HG03159 (cell line): ENCODE measurements around the gene ASAP2.
"Not testable (repeated sequence)": the region's sequence is repeated elsewhere in the genome, so short reads cannot be mapped to it uniquely, and the experiment has no call there.

Source experiments
- ATAC-seq: cut with Tn5 transposase; IDR thresholded peaks from one replicate; pipeline ENCODE4 v1.9.1; 2021; ENCODE audit warnings: mild to moderate bottlenecking, moderate library complexity; ENCODE audit not compliant: unreplicated experiment

Gene ASAP2

DNA sequence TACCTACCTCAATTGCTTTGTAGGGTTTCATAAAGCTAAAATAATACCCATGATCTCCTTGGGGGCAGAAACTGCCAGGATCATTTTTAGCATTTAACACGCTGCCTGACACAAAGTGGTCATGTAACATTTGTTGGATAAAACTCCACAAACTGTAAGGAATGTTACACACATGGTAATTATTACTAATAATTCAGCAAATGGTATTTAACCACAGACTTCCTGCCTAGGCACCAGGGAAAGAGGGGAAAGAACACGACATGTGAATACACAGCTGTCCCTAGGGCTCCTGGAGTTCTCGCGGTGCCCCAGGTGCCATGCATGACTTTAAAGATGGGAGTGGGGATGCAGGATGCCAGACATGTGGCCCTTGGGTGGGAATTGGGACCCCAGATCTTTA is 43.5 kb downstream of the ASAP2 start:
- no peak for ATAC-seq

DNA sequence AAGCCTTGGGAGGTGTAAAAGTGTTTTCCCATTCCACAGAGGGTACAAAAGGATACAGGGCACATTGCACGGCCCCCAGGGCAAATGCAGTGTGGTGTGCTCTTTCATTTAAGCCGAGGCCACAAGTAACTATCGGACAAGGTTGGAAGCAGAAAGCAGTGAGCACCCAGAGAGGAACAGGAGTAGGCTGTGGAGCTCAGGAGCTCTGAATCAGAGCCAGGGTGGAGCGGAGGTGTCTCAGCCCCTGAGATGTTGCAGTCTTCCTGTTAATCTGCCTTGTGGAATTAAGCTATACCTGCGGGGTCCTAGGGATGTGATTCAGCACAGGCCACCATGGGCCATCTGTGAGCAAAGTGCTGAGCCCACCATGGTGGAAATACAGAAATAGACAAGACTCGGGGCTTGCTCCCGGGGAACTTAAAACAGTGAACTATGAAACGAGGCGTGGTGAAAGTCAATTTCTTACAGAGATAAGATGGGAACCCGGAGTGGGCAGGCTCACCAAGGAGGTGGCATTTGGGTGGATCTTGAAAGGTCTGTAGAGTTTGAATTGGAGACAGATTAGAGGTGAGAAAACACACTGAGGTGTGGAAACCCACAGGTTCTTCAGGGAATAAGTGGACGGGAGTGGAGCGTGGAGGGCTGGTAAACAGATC is 44.0 kb downstream of the ASAP2 start:
- ATAC-seq, result no peak

DNA sequence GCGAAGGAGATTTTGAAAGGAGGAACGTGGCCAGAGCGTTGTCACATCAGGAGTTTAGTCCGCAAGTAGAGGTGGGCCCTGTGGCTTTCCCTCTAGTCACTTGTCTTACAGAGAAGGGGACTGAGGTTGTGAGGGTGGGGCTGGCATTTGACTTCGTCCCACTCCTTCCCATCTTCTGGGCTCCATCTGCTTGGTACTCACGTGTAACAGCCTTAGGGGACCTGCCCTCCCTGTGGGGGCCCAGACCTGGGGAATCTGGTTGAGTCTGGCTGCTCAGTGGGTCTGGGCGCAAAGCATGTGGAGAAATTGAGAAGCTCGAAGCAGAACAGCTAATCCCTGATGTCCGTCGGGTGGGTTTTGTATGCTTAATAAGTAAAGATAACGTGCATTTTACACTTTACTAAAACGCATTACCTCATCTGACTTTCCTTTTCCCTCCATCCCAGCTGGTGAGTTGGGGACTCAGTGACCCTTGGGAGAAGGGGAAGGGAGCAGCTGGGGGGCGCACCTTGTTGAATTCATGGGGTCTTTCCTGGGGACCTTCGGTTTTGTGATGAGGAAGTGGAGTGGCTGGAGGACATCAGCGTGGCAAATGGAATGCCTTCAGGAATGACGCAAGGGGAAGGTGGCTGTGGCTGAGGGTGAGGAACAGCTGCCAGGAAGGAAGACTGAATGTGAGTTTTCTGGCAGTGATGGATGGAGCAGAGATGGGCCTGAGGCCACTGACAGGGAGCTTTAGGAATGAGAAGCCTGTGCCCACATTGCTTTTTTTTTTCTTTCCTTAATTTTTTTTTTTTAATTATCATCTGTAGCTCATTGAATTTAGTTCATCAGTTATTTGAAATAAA is 44.8 kb downstream of the ASAP2 start:
- ATAC-seq, result no peak

DNA sequence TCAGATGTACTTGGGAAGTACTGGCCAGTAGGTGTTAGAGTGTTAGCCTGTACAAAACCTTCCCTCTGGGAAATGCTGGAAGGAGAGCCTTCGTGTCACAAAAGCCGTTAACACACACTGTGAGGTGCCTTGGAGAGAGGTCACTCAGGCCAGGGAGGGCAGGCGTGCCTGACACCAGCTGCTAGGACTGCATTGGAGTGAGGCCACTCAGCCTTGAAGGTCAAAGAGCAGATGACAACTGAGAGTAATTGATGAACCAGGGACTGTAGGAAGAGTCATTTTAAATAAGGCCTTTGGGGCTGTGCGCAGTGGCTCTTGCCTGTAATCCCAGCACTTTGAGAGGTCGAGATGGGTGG is 45.4 kb downstream of the ASAP2 start:
- no peak for ATAC-seq

DNA sequence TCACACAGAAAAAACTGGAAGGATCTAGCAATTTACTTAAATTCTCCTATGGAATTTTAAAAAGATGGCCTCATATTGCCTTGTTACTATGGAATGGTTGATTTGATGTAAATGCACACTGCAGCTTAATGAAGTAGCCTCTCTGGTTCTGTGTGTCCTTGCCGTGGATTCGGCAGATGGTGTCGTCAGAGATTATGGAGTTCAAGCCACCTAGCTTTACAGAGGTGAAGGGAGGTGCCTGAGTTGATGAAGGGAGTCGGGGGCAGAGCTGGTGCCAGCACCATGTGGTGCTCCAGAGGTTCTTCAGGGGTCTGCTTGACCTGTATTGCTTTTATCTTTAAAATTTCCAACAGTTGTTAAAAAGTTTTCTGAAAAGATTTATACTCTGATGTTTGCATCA is 48.8 kb downstream of the ASAP2 start:
- no peak for ATAC-seq

DNA sequence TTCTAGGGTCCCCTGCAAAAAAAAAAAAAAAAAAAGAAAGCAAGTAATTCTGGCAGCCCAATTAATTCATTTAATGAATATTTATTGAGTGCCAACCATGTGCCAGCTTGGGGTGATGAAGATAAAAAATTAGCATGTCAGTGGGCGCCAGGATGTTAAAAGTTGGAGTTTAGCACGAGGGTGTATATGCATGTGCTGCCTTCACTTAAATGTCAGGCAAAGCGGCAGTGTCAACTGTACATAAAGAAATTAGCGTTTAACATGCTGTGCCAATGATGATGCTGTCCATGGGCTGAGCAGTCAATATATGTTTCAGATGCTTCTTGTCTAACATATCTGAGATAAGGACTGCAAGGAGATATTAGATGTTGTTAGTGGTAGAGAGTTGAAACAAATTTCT is 49.5 kb downstream of the ASAP2 start:
- ATAC-seq, result no peak

DNA sequence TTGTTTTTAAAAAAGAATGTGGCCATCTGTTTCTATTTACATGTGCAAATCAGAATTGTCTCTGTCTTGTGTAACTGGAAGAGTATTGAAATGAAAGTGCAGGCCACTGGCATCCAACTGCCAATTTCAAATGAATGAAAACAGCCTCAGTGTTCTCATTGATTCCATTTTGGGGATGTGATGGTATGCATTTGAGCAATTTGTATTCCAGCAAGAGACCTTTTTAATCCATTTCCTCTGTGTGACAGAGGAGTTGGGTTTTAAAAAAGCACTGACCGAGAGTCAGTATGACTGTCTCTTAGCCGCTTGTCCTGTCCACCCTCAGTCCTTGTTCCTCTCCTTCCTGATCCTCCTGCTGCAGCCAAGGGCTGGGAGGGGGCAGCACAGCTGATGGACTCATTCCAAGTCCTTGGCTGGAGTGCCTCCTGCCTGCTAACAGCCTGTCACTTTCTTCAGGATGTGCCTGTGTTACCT is 50.0 kb downstream of the ASAP2 start:
- no peak for ATAC-seq

DNA sequence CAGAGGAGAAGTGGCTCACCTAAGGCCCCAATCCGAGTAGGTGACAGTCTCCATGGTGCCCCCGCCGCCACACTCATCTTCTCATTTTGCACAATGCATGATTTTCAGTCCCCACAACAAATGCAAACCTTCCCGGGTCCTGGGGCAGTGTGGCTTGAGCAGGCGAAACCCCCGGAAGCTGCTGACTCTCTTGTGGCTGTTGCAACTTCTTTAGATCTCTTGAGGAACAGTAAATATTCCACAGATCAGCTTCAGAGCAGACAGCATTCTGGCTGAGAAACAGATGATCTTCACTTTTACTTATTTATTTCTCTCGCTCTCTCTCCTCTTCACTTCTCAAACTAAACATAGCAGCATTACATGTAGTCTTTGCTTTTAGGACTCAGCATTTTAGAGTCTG is 51.9 kb downstream of the ASAP2 start:
- no peak for ATAC-seq

DNA sequence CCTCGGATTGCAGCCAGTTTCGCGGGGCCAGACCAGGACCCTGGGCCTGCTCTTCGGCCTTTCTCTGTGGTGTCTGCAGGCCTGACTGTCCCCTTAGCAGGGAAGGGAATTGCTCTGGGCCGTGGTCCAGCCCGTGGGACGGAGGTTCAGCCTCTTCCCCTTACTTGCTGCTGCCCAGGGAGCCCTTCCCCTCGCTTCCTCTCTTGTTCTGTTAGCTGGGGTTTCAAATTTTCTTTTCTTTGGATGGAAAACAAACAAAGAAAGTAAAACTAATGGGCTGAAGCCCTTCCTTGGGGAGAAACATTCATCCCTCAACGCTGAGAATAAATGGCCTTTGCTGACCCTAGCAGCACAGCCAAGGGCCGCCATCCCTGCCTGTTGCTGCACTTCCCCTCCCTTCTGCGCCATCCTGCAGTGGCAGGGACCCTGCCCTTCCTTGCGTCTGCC is 52.4 kb downstream of the ASAP2 start:
- no peak for ATAC-seq

DNA sequence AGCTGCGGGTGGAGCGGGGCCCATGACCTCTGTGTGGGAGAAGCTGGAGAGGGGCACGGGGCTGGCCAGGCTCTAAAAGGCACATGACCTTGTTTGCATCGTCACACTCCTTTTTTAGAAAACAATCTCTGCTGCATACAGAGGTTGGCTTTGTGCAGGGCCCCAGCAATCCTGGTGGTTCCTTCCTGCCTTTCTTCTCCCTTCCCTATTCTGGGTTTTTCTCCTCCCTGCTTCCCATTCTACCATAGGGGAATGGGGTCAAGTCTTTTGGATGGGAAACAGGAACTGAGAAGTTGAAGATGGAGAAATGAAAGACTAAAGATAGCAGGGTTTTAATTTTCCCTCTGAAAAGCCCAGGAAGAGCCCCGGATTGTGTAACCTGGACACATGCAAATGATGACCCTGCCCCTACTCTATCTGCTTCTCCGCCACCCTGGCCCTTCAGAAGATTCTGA is 53.9 kb downstream of the ASAP2 start:
- ATAC-seq, result no peak

DNA sequence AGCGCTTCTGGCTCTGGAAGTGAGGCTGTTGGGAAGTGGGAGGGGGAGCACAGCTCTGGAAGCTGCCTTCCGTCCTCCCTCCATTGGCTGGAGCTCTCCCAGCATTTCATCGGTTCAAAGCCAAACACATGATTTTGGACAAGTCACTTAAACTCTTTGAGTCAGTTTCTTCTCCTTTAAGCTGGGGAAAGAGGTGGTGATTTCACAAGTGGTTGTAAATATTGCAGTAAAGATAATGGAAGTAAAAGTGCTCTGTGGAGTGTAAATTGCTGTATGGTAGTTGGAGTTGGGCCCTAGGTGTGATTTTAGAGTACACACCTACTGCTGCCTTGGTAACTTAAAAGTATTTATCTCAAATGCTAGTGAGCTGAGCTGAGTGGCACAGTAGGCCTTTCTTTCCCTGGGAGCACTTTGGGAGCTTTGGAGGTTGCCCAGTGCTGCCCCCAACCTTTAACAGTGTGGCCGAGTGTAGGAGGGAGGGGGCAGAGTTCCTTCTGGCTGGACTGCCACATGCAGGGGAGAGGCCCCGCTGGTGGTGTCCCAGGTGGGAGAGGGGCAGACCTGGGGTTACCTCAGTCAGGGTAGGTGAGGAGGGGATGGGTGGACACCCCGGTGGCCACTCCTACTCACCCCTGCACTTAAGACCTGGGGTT is 54.7 kb downstream of the ASAP2 start:
- no peak for ATAC-seq

DNA sequence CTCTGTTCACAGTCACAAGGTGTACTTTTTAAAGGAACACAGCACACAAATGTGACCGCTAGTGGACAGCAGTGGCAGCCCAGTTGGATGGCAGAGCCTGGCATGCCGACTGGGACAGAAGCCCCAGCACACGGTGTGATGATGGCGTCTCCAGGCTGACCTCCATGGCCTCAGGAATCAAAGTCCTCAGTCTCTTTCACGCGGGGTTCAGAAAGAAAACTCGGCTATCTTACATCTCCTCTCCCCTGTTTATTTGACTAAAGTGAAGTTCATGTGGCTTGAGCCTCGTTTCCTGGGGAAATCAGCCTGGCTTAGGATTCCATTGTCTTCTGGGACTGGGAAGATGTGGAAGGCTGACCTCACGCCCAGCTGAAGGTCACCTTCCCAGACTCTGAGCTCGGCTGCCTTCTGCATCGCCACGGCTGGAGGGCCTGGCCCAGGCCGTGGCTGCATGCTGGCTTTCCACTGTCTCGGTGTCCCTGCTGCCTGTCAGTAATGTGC is 56.1 kb downstream of the ASAP2 start:
- no peak for ATAC-seq

DNA sequence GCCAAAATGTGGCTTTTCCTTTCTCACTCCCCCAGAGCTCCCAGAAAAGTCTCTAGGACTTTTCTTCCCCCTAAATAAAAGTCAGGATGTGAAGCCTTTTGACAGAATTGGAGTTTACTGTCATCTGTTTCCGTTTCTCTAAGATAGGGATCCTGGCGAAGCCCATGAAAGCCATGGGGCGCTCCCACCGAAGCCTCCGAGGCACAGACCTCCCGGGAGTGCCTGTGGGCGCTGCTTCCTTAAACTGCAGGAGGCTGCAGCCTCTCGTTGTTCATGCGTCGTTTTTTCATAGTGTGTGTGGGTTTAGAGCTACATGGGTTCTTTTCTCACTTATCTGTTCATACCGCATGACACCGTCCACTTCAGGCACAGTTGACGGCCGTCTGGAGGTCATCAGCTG is 56.8 kb downstream of the ASAP2 start:
- ATAC-seq, result no peak

DNA sequence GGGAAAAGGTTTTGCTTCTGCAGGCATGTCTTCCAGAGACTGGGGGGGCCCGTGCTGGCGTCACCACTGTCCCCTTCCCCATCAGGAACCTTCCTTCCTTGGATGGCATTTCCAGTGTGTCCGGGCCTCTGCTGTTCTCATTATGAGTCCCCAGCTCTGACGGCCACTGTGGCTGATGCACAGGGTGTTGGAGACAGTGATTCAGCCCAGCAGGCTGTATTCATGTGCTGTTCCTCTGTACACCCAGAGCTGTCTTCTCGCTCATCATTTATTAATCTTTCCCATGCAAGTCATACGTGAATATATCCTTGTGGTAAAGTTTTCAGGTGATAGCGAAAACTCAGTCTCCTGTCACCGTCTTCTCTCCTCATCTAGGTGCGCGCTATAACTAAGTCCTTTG is 57.7 kb downstream of the ASAP2 start:
- no peak for ATAC-seq

DNA sequence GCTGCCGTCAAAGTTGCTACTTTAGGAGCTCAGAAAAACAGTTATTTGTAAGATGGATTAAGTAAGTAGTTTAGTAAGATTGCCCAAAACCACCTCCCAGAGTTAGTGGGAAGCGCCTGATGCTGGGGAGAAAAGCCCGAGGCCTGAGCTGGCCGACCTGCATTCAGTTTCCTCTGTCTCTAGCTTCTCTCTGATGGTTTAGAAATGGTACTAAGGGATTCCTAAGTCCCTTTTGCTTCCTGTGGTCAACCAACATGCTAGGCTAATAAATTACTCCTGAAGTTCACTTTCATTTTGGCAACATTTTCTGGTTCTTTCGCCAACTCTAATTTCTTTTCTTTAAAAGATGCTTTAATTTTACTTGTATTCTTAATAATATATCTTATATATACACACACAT is 60.1 kb downstream of the ASAP2 start:
- no peak for ATAC-seq

DNA sequence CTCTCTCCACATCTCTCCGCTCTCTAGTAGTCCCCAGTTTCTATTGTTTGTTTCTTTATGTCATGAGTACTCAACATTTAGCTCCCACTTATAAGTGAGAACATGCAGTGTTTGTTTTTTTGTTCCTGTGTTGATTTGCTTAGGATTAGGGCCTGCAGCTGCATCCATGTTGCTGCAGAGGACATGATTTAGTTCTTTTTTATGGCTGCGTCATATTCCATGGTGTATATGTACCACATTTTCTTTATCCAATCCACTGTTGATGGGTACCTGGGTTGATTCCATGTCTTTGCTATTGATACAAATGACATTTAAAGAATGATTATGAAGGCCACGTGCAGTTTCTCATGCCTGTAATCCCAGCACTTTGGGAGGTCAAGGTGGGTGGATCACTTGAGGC is 60.7 kb downstream of the ASAP2 start:
- ATAC-seq, result not testable (repeated sequence)

DNA sequence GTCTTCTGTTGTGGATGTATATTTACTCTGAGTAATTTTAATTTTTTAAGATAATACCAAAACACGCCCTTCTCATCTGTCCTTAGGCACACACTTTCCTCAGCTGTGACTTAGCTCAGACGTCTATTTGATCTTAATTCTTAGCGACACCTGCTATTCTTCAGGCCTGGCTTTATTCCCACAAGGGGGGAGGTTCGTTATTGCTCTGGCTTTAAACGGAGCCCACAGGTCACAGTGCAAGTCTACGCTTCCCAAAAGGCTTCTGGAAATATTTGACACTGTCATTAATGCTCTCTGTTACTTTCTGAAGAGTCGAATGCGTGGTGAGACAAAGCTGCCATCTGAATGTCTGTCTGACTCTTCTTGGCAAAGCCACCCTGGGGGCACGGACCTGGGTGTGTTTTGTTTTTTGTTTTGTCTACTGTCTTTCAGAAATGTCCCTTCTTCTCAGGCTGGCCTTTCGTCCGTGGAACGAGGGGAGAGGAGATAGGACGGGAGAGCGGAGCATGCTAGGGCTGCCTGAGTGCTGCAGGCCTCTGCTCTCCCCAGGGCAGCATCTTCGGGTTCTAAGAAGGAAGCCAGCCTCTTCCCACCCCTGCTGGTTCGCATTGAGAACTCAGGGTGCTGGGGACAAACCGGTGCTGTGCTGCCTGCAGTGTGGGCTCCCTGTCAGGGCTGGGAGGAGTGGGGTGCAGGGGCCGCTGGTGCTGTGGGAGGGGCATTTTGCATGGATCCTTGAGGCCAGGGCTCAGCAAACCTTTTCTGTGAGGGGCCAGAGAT is 61.9 kb downstream of the ASAP2 start:
- ATAC-seq, result no peak

DNA sequence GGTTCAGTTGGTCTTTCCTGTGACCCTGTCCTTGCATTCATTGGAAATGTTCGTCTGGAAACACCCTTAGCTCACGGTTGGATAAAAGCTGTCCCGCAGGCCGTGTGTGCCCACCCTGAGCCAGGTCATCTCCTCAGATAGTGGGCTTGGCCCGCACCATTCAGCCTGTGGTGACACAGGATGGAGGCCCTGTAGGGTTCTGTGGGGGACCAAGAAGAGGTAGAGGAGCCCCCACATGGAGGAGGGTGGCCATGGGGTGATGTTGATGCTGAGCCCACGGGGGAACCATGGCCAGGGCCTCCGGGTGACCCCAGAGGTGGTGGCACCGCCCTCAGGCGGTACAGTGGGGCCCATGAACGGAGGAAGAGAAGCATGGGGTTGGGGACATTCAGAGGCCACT is 62.7 kb downstream of the ASAP2 start:
- no peak for ATAC-seq

DNA sequence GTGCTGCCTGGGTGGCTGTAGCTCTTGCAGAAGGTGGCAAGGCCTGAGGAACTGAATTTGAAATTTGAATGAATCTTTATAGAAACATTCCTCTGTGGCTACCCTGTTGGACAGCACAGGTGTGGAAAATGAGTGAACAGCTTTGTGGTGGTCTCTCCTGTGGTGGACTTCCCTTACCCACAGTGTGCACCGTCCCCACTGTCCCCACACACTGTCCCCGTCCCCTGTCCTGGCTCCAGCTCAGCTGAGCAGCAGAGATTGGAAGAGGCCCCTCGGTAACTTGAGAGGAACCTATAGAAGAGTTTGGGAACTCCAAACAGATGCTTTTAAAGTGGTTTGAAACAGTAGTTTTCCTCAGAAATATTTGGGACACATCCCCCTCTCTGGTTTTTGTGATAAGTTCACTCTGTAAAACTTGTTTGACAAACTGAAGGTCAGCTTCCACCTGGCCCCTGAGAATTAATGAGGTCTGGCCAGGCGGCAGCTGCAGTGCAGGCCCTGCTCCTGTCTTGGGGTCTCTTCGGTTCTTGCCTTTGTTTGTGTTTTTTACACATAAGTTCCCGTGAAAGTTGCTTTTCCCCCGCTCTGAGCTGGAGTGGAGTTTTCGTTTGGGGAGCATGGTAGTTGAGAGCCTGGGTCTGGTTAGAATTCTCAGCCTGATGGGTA is 63.2 kb downstream of the ASAP2 start:
- no peak for ATAC-seq

DNA sequence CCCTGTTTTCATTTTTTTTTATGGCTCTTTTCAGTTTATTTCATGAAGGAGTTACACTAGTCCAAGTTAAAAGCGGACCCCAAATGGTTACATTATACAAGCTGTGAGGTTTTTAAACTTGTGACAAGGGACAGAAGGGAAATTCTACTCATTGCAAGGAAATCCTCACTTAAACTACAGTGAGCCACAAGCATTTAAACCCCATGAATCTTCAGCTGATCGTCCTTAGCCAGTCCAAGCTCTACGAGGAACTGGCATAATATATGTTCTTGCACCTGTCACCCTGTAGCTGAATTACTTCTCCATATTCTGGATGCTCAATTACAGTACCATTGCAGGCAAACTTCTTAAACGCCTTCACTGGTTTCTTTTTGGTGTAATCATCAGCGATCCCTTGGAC is 64.5 kb downstream of the ASAP2 start:
- no peak for ATAC-seq
